ENCODE data around the gene CRLF2. TPM values are rescaled to one million over a fixed set of nuclear protein-coding genes. Genes with fewer than 3 reads are reported as not detected.
"Not testable (repeated sequence)": the region's sequence is repeated elsewhere in the genome, so short reads cannot be mapped to it uniquely, and the experiment has no call there.

CRLF2 gene
- total RNA-seq, 4 donors from 2014 or later = 1.1 TPM; not detected in 3

DNA sequence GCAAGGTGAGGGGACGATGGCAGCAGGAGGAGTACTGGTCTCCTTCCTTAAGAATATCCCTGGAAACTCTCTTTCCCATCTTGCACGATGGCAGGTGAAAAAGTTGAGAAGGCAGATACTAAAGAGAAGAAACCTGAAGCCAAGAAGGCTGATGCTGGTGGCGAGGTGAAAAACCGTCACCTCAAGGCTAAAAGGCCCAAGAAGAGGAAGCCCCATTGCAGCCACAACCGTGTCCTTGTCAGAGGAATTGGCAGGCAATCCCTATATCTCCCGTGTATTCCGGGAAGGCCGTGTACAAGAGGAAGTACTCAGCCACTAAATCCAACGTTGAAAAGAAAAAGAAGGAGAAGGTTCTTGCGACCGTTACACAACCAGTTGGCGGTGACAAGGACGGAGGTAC, 40.0 kb downstream of the CRLF2 start:
- intact Hi-C loops (cut with DNase I; ENCODE audit: low total_unique reads) = no loop called here
- no peak for TF ChIP-seq POLR2A (IDR thresholded peaks at IDR 0.05)
- TF ChIP-seq, protein P1, sequence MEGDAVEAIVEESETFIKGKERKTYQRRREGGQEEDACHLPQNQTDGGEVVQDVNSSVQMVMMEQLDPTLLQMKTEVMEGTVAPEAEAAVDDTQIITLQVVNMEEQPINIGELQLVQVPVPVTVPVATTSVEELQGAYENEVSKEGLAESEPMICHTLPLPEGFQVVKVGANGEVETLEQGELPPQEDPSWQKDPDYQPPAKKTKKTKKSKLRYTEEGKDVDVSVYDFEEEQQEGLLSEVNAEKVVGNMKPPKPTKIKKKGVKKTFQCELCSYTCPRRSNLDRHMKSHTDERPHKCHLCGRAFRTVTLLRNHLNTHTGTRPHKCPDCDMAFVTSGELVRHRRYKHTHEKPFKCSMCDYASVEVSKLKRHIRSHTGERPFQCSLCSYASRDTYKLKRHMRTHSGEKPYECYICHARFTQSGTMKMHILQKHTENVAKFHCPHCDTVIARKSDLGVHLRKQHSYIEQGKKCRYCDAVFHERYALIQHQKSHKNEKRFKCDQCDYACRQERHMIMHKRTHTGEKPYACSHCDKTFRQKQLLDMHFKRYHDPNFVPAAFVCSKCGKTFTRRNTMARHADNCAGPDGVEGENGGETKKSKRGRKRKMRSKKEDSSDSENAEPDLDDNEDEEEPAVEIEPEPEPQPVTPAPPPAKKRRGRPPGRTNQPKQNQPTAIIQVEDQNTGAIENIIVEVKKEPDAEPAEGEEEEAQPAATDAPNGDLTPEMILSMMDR (IDR thresholded peaks at IDR 0.05) = no peak
- no peak overlapping the region for H3K4me3 ChIP-seq (ENCODE audit: low read depth, poor library complexity, severe bottlenecking)
- WGBS, 2 donors = 55 to 61% methylated on average over 13 of the region's 13 CpGs
- DNase-seq (ENCODE audit: low spot score in 2 of 2) = peak in 1 of 2 donors; percentile 61

DNA sequence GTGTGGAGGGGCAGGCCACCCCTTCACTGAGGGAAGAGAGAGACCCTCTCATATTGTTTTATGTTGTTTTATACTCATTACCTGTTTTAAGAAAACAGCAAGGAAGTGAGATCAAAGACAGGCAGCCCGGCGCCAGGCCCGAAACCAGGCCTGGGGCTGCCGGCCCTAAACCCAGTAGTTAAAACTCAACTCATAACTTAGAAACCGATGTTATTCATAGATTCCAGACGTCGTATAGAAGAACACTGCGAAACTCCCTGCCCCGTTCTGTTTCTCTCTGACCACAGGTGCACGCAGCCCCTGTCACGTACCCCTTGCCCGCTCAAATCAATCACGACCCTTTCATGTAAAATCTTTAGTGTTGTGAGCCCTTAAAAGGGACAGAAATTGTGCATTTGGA, 40.5 kb downstream of the CRLF2 start:
- H3K4me3 ChIP-seq (ENCODE audit: low read depth, poor library complexity, severe bottlenecking) = not testable (repeated sequence)

DNA sequence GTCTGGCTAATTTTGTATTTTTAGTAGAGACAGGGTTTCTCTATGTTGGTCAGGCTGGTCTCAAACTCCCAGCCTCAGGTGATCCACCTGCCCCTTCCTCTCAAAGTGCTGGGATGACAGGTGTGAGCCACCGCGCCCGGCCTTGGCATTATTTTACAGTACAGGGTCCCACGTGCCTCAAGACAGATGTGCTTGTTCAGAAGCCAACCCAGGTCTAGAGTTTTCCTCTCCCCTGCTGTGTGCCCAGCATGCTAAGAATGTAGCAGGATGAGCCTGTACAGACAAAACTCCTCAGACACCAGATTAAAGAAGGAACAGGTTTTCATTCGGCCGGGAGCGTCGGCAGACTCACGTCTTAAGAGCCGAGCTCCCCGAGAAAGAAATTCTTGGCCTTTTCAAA, 42.2 kb downstream of the CRLF2 start:
- no peak overlapping the region for H3K4me3 ChIP-seq (ENCODE audit: low read depth, poor library complexity, severe bottlenecking)
- WGBS, 2 donors = 31 to 40% methylated on average over 11 of the region's 11 CpGs
- intact Hi-C loops (cut with DNase I; ENCODE audit: low total_unique reads) = no loop called here
- peak in 1 of 2 donors; percentile 39 for DNase-seq (ENCODE audit: low spot score in 2 of 2)
- no peak for TF ChIP-seq POLR2A (IDR thresholded peaks at IDR 0.05)
- TF ChIP-seq, protein P1 (IDR thresholded peaks at IDR 0.05) = no peak

More for the DNA sequence above, 40.5 kb downstream of the CRLF2 start:
- WGBS, 2 donors = 51 to 57% methylated on average over 13 of the region's 13 CpGs
- peak in 1 of 2 donors; percentile 53 for DNase-seq (ENCODE audit: low spot score in 2 of 2)
- intact Hi-C loops (cut with DNase I; ENCODE audit: low total_unique reads) = not testable (repeated sequence)

DNA sequence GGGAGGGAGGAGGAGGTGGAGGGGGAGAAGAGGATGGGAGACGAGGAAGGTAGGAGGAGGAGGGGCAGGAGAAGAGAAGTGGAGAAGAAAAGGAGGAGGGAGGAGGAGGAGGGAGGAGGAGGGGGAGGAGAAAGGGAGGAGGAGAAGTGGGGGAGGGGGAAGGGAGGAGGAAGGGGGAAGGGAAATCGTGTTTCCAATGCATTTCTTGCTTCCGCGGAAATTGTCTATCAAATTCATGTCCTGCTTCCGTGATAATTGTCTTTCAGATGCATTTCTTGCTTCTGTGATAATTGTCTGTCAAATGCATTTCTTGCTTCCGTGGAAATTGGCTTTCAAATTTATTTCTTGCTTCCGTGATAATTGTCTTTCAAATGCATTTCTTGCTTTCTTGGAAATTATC, 43.3 kb downstream of the CRLF2 start:
- intact Hi-C loops (cut with DNase I; ENCODE audit: low total_unique reads) = no loop called here
- DNase-seq (ENCODE audit: low spot score in 2 of 2) = no peak
- TF ChIP-seq, protein P1 (IDR thresholded peaks at IDR 0.05) = no peak
- TF ChIP-seq POLR2A (IDR thresholded peaks at IDR 0.05) = no peak
- WGBS, 2 donors = 62 to 64% methylated on average over 6 to 7 of the region's 7 CpGs
- H3K4me3 ChIP-seq (ENCODE audit: low read depth, poor library complexity, severe bottlenecking) = no peak overlapping the region

DNA sequence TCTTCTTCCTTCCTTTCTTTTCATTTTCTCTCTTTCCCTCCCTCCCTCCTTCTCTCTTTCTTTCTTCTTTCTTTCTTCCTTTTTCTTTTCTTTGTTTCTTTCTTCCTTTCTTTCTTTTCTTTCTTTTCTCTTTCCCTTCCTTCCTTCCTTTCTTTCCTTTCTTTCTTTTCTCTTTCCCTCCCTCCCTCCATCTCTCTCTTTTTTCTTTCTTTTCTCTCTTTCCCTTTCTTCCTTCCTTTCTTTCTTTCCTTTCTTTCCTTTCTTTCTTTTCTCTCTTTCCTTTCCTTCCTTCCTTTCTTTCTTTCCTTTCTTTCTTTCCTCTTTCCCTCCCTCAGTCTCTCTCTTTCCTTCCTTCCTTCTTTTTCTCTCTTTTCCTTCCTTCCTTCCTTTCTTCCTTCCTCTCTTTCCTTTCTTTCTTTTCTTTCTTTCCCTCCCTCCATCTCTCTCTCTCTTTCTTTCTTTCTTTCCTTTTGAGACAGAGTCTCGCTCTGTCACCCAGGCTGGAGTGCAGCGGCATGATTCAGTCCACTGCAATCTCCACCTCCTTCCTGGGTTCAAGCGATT, 44.4 kb downstream of the CRLF2 start:
- H3K4me3 ChIP-seq (ENCODE audit: low read depth, poor library complexity, severe bottlenecking) = no peak overlapping the region
- no peak for TF ChIP-seq POLR2A (IDR thresholded peaks at IDR 0.05)
- TF ChIP-seq, protein P1 (IDR thresholded peaks at IDR 0.05) = no peak
- intact Hi-C loops (cut with DNase I; ENCODE audit: low total_unique reads) = no loop called here
- DNase-seq (ENCODE audit: low spot score in 2 of 2) = no peak
- WGBS, 2 donors = 86 to 97% methylated on average over 3 of the region's 3 CpGs

DNA sequence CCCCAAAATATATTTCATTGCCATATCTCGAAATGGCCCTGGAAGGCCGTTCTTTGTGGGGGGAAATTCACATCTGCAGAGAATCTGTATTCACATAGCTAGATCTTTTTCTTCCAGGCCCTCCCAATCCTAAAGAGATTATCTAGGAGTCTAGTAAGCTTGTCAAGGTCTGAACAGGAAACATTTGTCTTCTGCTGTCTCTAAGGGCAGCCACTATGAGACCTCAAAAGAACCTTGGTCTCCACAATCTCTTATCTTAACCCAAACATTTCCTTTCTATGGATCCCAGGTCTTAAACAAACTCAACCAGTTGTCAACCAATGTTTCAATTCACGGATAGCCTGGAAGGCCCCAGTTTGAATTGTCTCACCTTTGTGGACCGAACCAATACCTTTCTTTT, 45.0 kb downstream of the CRLF2 start:
- WGBS, 2 donors = 69 to 72% methylated on average over 4 of the region's 4 CpGs
- intact Hi-C loops (cut with DNase I; ENCODE audit: low total_unique reads) = no loop called here

More for the DNA sequence above, 45.0 kb downstream of the CRLF2 start:
- DNase-seq (ENCODE audit: low spot score in 2 of 2) = no peak
- no peak overlapping the region for H3K4me3 ChIP-seq (ENCODE audit: low read depth, poor library complexity, severe bottlenecking)
- no peak for TF ChIP-seq POLR2A (IDR thresholded peaks at IDR 0.05)
- TF ChIP-seq, protein P1 (IDR thresholded peaks at IDR 0.05) = no peak

All from lower leg skin (tissue), 4 donors.